GM12878 (cell line): ENCODE data around the gene CABYR. TPM values are rescaled to one million over a fixed set of nuclear protein-coding genes. Genes with fewer than 3 reads are reported as not detected.

ENCODE experiments used
- ATAC-seq: fragments of 200-7000 bp; cut with Tn5 transposase; 3 replicates; pipeline ENCODE4 v1.9.1; 2020; ENCODE audit warnings: mild to moderate bottlenecking, moderate library complexity
- BruUV-seq: library from RNA; stranded (reverse); fragments of 400-500 nt; replicated peaks from 2 replicates; lab custom pipeline; 2021; lab: Mats Ljungman, UMichigan
- CTCF ChIA-PET: fragments of 300-600 bp; sonication (Branson Sonifier 250); formaldehyde crosslinking; extraction: SDS; loops from one replicate; lab custom pipeline; 2021; ENCODE audit warnings: inconsistent platforms; lab: Yijun Ruan, JAX
- POLR2A ChIA-PET: fragments of 350-600 bp; formaldehyde crosslinking; extraction: SDS; loops from one replicate; lab custom pipeline; 2021; ENCODE audit warnings: inconsistent platforms; lab: Charles Lee
- RAD21 ChIA-PET: fragments of 300-600 bp; sonication (Branson Sonifier 250); formaldehyde crosslinking; loops from one replicate; lab custom pipeline; 2023; ENCODE audit warnings: antibody characterized with exemption; ENCODE audit not compliant: unreplicated experiment; lab: Charles Lee
- SMC1A ChIA-PET: fragments of 300-600 bp; sonication (Branson Sonifier 250); formaldehyde crosslinking; loops from one replicate; lab custom pipeline; 2023; ENCODE audit not compliant: unreplicated experiment, uncharacterized antibody; lab: Charles Lee
- DNase-seq: peaks from one replicate; pipeline ENCODE4 v3.0.0-alpha.2; 2011; ENCODE audit warnings: low read depth, low spot score
- FAIRE-seq: peaks from 3 replicates; lab custom pipeline; 2011; peaks lifted over from hg19 to GRCh38; lab: Jason Lieb, UNC
- H2AFZ ChIP-seq: 2 replicates; pipeline ENCODE4 v1.6.0; 2011; ENCODE audit warnings: low read depth, low read length, control low read depth; ENCODE audit not compliant: control insufficient read depth
- H3K27ac ChIP-seq: 2 replicates; pipeline ENCODE4 v1.5.1; 2011; ENCODE audit warnings: control low read depth; ENCODE audit not compliant: control insufficient read depth, insufficient read depth
- H3K27me3 ChIP-seq, 2 experiments: replicated peaks in 1 of 2; 2 replicates each; pipeline versions ENCODE4 v1.6.0 to v1.6.1; 2011; ENCODE audit warnings: low read length in 1 of 2; ENCODE audit not compliant: control insufficient read depth in 2 of 2, insufficient read depth in 2 of 2
- H3K36me3 ChIP-seq, 2 experiments: 2 replicates each; pipeline ENCODE4 v1.5.1; 2011; ENCODE audit warnings: low read length in 1 of 2; ENCODE audit not compliant: control insufficient read depth in 2 of 2, insufficient read depth in 2 of 2
- H3K4me1 ChIP-seq: 2 replicates; pipeline ENCODE4 v1.6.1; 2011; ENCODE audit warnings: mild to moderate bottlenecking, low read length, moderate library complexity, mixed read lengths; ENCODE audit not compliant: control insufficient read depth, insufficient read depth
- H3K4me2 ChIP-seq: 2 replicates; pipeline ENCODE4 v1.6.0; 2011; ENCODE audit warnings: control low read depth; ENCODE audit not compliant: control insufficient read depth, insufficient read depth
- H3K4me3 ChIP-seq: fragments of 200-600 bp; sonication (generic); 2 replicates; pipeline ENCODE4 v1.5.1; 2016
- H3K79me2 ChIP-seq: 2 replicates; pipeline ENCODE4 v1.6.0; 2011; ENCODE audit warnings: low read length; ENCODE audit not compliant: control insufficient read depth, insufficient read depth
- H3K9ac ChIP-seq: 2 replicates; pipeline ENCODE4 v1.8.0; 2011; ENCODE audit warnings: low read length, control low read depth, mixed read lengths; ENCODE audit not compliant: control insufficient read depth, insufficient read depth
- H3K9me3 ChIP-seq: replicated peaks from 3 replicates; pipeline ENCODE4 v1.5.1; 2011; ENCODE audit warnings: mild to moderate bottlenecking, low read length; ENCODE audit not compliant: control insufficient read depth, insufficient read depth
- H4K20me1 ChIP-seq: 2 replicates; pipeline ENCODE4 v1.6.0; 2011; ENCODE audit not compliant: control insufficient read depth, insufficient read depth
- CEBPB ChIP-seq, 2 experiments: fragments of 150-350 bp in 1 of 2; IDR thresholded peaks; 2 replicates each; pipeline ENCODE4 v1.6.1; 2012 to 2014; ENCODE audit warnings: low read depth in 2 of 2, low read length in 2 of 2, borderline replicate concordance in 1 of 2, inconsistent platforms in 1 of 2
- CREM ChIP-seq: IDR thresholded peaks from 2 replicates; pipeline ENCODE4 v1.6.1; 2014; ENCODE audit warnings: antibody characterized with exemption, low read depth
- JUNB ChIP-seq: IDR thresholded peaks from 2 replicates; pipeline ENCODE4 v1.6.1; 2016; ENCODE audit warnings: antibody characterized with exemption, mild to moderate bottlenecking
- PBX3 ChIP-seq: IDR thresholded peaks from 2 replicates; pipeline ENCODE4 v1.6.1; 2011; ENCODE audit warnings: mild to moderate bottlenecking, low read depth, low read length, moderate library complexity; ENCODE audit not compliant: insufficient replicate concordance
- TCF12 ChIP-seq: IDR thresholded peaks from 2 replicates; pipeline ENCODE4 v1.6.1; 2011; ENCODE audit warnings: low read depth, mild to moderate bottlenecking, low read length
- ZNF274 ChIP-seq: IDR thresholded peaks from one replicate; pipeline ENCODE4 v1.8.0; 2011; ENCODE audit not compliant: insufficient read length, insufficient read depth
- WGBS: methylation state at CpG from one replicate; pipeline ENCODE4 v1.1.6; 2016; ENCODE audit warnings: low lambda C conversion rate; ENCODE audit not compliant: insufficient replicate concordance, insufficient coverage; ENCODE audit errors: missing lambda C conversion rate; 5-methylcytosine and 5-hydroxymethylcytosine counted together
- in situ Hi-C: fragments of 300-500 bp; cut with MboI; formaldehyde crosslinking; loops from 9 replicates; pipeline ENCODE4 v1.14.3; 2018; ENCODE audit warnings: mixed read lengths
- intact Hi-C: fragments of 100-400 bp; cut with micrococcal nuclease; formaldehyde crosslinking; loops from one replicate; pipeline ENCODE4 v1.14.2; 2022; ENCODE audit not compliant: unreplicated experiment
- polyA plus RNA-seq, 11 experiments: library from polyadenylated mRNA; depleted of rRNA in 4 of 11; unstranded in 6 of 11; stranded (reverse) in 5 of 11; fragments of >200 nt; fragmentation: Nextera tagmentation in 4 of 11; fragmentation: Illumina TruSeq in 1 of 11; extraction: Ambion mirVana in 4 of 11; extraction: Trizol in 1 of 11; gene quantifications; 1 replicate in 1 of 11; 2 replicates in 10 of 11; pipeline versions ENCODE4 v1.2.1 to v1.2.3, GENCODE V29; 2011 to 2016; ENCODE audit warnings: inconsistent platforms in 2 of 11, missing spikeins in 2 of 11, low read depth in 1 of 11
- total RNA-seq, 4 experiments: library from RNA; depleted of rRNA in 3 of 4; stranded (reverse); fragments of >200 nt in 3 of 4; fragmentation: Illumina TruSeq in 1 of 4; extraction: Trizol in 1 of 4; gene quantifications; 2 replicates each; pipeline versions ENCODE4 v1.2.1 to v1.2.3, GENCODE V29; 2013 to 2021

CABYR gene
- total and polyA plus RNA-seq, 10 of the 15 experiments (the other 5 are each of a cell fraction or from before 2014, with no cell fraction given) = 0.29 to 2.8 (median 1.7) TPM

GRCh38 chr18:24121625-24122024 lies 17.2 kb upstream of the CABYR start (continued):
- TF ChIP-seq PBX3 (no peak), CREM (no peak)

GRCh38 chr18:24126155-24126961 lies 12.5 kb upstream of the CABYR start:
- no peak overlapping the region for H3K4me2 ChIP-seq

More at GRCh38 chr18:24126155-24126961, 12.5 kb upstream of the CABYR start:
- in situ Hi-C loops (loop anchor here (10.0 kb wide), 1 partner anchor 502 kb away; no protein-coding TSS in a partner anchor), intact Hi-C loops (no loop called here)
- ATAC-seq (no peak), FAIRE-seq (no peak), DNase-seq (no peak)
- Histone ChIP-seq H3K4me3 (no peak overlapping the region), H3K9me3 (no peaks in the 10 kb centered on the region), H3K27me3 (no peaks in the 10 kb centered on the region), H3K27ac (no peak overlapping the region), H3K36me3 (no peaks in the 10 kb centered on the region; a peak in 2 of 4 replicates), H3K4me1 (no peaks in the 10 kb centered on the region), H2AFZ (no peak overlapping the region), H4K20me1 (no peaks in the 10 kb centered on the region), H3K9ac (no peak overlapping the region), H3K79me2 (no peaks in the 10 kb centered on the region)
- no peak for TF ChIP-seq ZNF274
- no peak for TF ChIP-seq JUNB
- no peak for TF ChIP-seq TCF12
- TF ChIP-seq CEBPB (IDR thresholded peaks at IDR 0.05; ENCODE audit: borderline replicate concordance in 1 of 2, low read depth in 2 of 2, low read length in 2 of 2) = no peak
- BruUV-seq = no TSS peak
- RAD21 ChIA-PET = no interaction called here
- POLR2A ChIA-PET = no interaction called here
- CTCF ChIA-PET = no interaction called here
- SMC1A ChIA-PET = no interaction called here
- WGBS = 92% methylated on average over 3 of the region's 3 CpGs
